B cell (primary cell): ENCODE data around the gene PC. TPM values are rescaled to one million over a fixed set of nuclear protein-coding genes. Genes with fewer than 3 reads are reported as not detected.

Experiments
- ATAC-seq: fragments of 200-7000 bp; cut with Tn5 transposase; one replicate; pipeline ENCODE4 v1.10.0; 2021; ENCODE audit warnings: low read depth, mild to moderate bottlenecking, moderate number of reproducible peaks, moderate library complexity
- CTCF ChIA-PET: fragments of 350-600 bp; sonication (Branson Sonifier 250); formaldehyde crosslinking; loops from one replicate; lab custom pipeline; 2021; ENCODE audit warnings: antibody characterized with exemption, inconsistent platforms; lab: Charles Lee
- POLR2A ChIA-PET: fragments of 350-600 bp; sonication (Branson Sonifier 250); formaldehyde crosslinking; loops from one replicate; lab custom pipeline; 2021; ENCODE audit warnings: antibody characterized with exemption; lab: Charles Lee
- DNase-seq: peaks from one replicate; pipeline ENCODE4 v3.0.0; 2013
- H2AFZ ChIP-seq: 2 replicates; pipeline ENCODE4 v1.6.1; 2012; ENCODE audit warnings: mild to moderate bottlenecking, low read depth, low read length; ENCODE audit not compliant: insufficient read depth, poor library complexity, severe bottlenecking
- H3K27ac ChIP-seq, 2 donors: 1 replicate in 1 of 2; 2 replicates in 1 of 2; pipeline ENCODE4 v1.5.1; 2012 to 2013; ENCODE audit warnings: low read length in 2 of 2, mild to moderate bottlenecking in 2 of 2, moderate library complexity in 1 of 2
- H3K27me3 ChIP-seq, 4 experiments: fragments of 200-600 bp in 1 of 4; sonication (generic) in 1 of 4; replicated peaks in 1 of 4; 1 replicate in 2 of 4; 2 replicates in 2 of 4; pipeline versions ENCODE4 v1.6.1 to v1.7.0; 2013 to 2016; ENCODE audit warnings: low read length in 3 of 4, mild to moderate bottlenecking in 2 of 4, mixed read lengths in 1 of 4, moderate library complexity in 1 of 4; ENCODE audit not compliant: insufficient read depth in 4 of 4, control insufficient read depth in 3 of 4; ENCODE audit errors: control extremely low read depth in 1 of 4
- H3K36me3 ChIP-seq, 2 experiments: replicated peaks in 1 of 2; 1 replicate in 1 of 2; 2 replicates in 1 of 2; pipeline versions ENCODE4 v1.6.1 to v1.7.1; 2013; ENCODE audit warnings: low read length in 1 of 2; ENCODE audit not compliant: insufficient read depth in 2 of 2, control insufficient read depth in 1 of 2; ENCODE audit errors: control extremely low read depth in 1 of 2, extremely low read depth in 1 of 2
- H3K4me1 ChIP-seq, 2 donors: fragments of 200-600 bp in 1 of 2; sonication (generic) in 1 of 2; 1 replicate in 1 of 2; 2 replicates in 1 of 2; pipeline versions ENCODE4 v1.5.1 to v1.6.1; 2013 to 2017; ENCODE audit warnings: low read length in 2 of 2; ENCODE audit not compliant: control insufficient read depth in 2 of 2, insufficient read depth in 2 of 2
- H3K4me2 ChIP-seq: replicated peaks from 2 replicates; pipeline ENCODE3; 2012; ENCODE audit warnings: mild to moderate bottlenecking, low read depth, low read length; ENCODE audit not compliant: poor library complexity, severe bottlenecking
- H3K4me3 ChIP-seq, 5 experiments: fragments of 200-600 bp in 1 of 5; sonication (generic) in 1 of 5; 1 replicate in 3 of 5; 2 replicates in 2 of 5; pipeline versions ENCODE4 v1.5.1 to v1.7.0; 2011 to 2016; ENCODE audit warnings: low read length in 4 of 5, mild to moderate bottlenecking in 4 of 5, low read depth in 2 of 5, control low read depth in 1 of 5, moderate library complexity in 1 of 5; ENCODE audit not compliant: insufficient read depth in 1 of 5; ENCODE audit errors: control extremely low read depth in 1 of 5, extremely low read depth in 1 of 5
- H3K79me2 ChIP-seq: fragments of 200-600 bp; sonication (generic); one replicate; pipeline ENCODE4 v1.6.0; 2016; ENCODE audit warnings: low read length; ENCODE audit not compliant: control insufficient read depth, insufficient read depth
- H3K9ac ChIP-seq: fragments of 200-600 bp; sonication (generic); 2 replicates; pipeline ENCODE4 v1.6.1; 2017; ENCODE audit warnings: mild to moderate bottlenecking, low read length, moderate library complexity
- H3K9me3 ChIP-seq, 3 donors: one replicate each; pipeline versions ENCODE4 v1.6.1 to v1.7.1; 2013; ENCODE audit warnings: low read length in 2 of 3; ENCODE audit not compliant: control insufficient read depth in 2 of 3, insufficient read depth in 1 of 3; ENCODE audit errors: control extremely low read depth in 1 of 3
- H4K20me1 ChIP-seq: 2 replicates; pipeline ENCODE4 v1.6.0; 2012; ENCODE audit warnings: mild to moderate bottlenecking, low read length; ENCODE audit not compliant: insufficient read depth, control insufficient read depth, poor library complexity, severe bottlenecking
- H3K27ac Mint-ChIP-seq: one replicate; pipeline ENCODE4 v1.8.0; 2021; ENCODE audit warnings: mixed read lengths
- H3K27me3 Mint-ChIP-seq: one replicate; pipeline ENCODE4 v1.8.0; 2021; ENCODE audit warnings: mixed read lengths
- H3K4me1 Mint-ChIP-seq: one replicate; pipeline ENCODE4 v1.8.0; 2021; ENCODE audit warnings: mixed read lengths
- H3K4me3 Mint-ChIP-seq: one replicate; pipeline ENCODE4 v1.8.0; 2021; ENCODE audit warnings: mixed read lengths
- H3K9me3 Mint-ChIP-seq: one replicate; pipeline ENCODE4 v1.8.0; 2022; ENCODE audit warnings: mixed read lengths; ENCODE audit not compliant: insufficient read depth
- EZH2 ChIP-seq: IDR thresholded peaks from 2 replicates; pipeline ENCODE4 v1.6.1; 2012; ENCODE audit warnings: borderline replicate concordance, low read depth, mild to moderate bottlenecking, moderate library complexity, low read length; ENCODE audit not compliant: insufficient read depth, poor library complexity, severe bottlenecking
- WGBS: methylation state at CpG from one replicate; pipeline ENCODE4 v1.1.5; 2013; ENCODE audit warnings: missing lambda C conversion rate; ENCODE audit not compliant: insufficient coverage; 5-methylcytosine and 5-hydroxymethylcytosine counted together
- intact Hi-C: fragments of 100-400 bp; cut with micrococcal nuclease; formaldehyde crosslinking; loops from one replicate; pipeline ENCODE4 v1.10.0; 2022
- polyA plus RNA-seq: library from polyadenylated mRNA; depleted of rRNA; stranded (reverse); fragments of >200 nt; gene quantifications from 2 replicates; pipeline ENCODE4 v1.2.3, GENCODE V29; 2012
- total RNA-seq, 2 donors: library from RNA; stranded (reverse); fragments of 120-200 nt in 1 of 2; gene quantifications; 1 replicate in 1 of 2; 2 replicates in 1 of 2; pipeline versions ENCODE4 v1.2.3 to v1.2.4, GENCODE V29; 2013 to 2022
- TF ChIP-seq, protein P1 (sequence below): fragments of 200-600 bp; IDR thresholded peaks from one replicate; pipeline ENCODE4 v1.8.0; 2022; ENCODE audit warnings: antibody characterized with exemption, mild to moderate bottlenecking

PC gene
- total and polyA plus RNA-seq, 2 donors (not counting 1 experiment from before 2014, with no cell fraction given) = 1.5 to 4.4 TPM

- H3K27me3 ChIP-seq = peaks cover 0 to 2% (median 0%) of the 10 kb centered on the region in 4 experiments
- 84% methylated on average over 11 of the region's 11 CpGs for WGBS
- H3K27me3 Mint-ChIP-seq = peaks cover 6% of the 10 kb centered on the region
- POLR2A ChIA-PET = no interaction called here
- intact Hi-C loops = no loop called here
- H3K4me1 Mint-ChIP-seq = no peaks in the 10 kb centered on the region
- no peak overlapping the region for H3K9ac ChIP-seq
- DNase-seq (no peak), ATAC-seq (no peak)
- H3K4me1 ChIP-seq = no peaks in the 10 kb centered on the region
- CTCF ChIA-PET = interaction anchor here (0.7 to 3.0 kb wide), 3 partner anchors 52 to 190 kb away, joined by 3 to 10 read pairs (median 4); no protein-coding TSS in a partner anchor
- H3K4me2 ChIP-seq = no peak overlapping the region
- no peaks in the 10 kb centered on the region for H4K20me1 ChIP-seq
- no peak overlapping the region for H3K4me3 ChIP-seq
- TF ChIP-seq EZH2 = no peak
- TF ChIP-seq, protein P1, sequence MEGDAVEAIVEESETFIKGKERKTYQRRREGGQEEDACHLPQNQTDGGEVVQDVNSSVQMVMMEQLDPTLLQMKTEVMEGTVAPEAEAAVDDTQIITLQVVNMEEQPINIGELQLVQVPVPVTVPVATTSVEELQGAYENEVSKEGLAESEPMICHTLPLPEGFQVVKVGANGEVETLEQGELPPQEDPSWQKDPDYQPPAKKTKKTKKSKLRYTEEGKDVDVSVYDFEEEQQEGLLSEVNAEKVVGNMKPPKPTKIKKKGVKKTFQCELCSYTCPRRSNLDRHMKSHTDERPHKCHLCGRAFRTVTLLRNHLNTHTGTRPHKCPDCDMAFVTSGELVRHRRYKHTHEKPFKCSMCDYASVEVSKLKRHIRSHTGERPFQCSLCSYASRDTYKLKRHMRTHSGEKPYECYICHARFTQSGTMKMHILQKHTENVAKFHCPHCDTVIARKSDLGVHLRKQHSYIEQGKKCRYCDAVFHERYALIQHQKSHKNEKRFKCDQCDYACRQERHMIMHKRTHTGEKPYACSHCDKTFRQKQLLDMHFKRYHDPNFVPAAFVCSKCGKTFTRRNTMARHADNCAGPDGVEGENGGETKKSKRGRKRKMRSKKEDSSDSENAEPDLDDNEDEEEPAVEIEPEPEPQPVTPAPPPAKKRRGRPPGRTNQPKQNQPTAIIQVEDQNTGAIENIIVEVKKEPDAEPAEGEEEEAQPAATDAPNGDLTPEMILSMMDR = no peak
- no peaks in the 10 kb centered on the region for H3K36me3 ChIP-seq
- no peak overlapping the region for H3K4me3 Mint-ChIP-seq
- no peak overlapping the region for H3K27ac Mint-ChIP-seq
- no peak overlapping the region for H2AFZ ChIP-seq
- no peaks in the 10 kb centered on the region for H3K9me3 Mint-ChIP-seq
- no peaks in the 10 kb centered on the region for H3K9me3 ChIP-seq
- no peaks in the 10 kb centered on the region for H3K79me2 ChIP-seq
- no peak overlapping the region for H3K27ac ChIP-seq
Measured at GRCh38 chr11:66885950-66886440, 72.2 kb downstream of the PC start.

DNA sequence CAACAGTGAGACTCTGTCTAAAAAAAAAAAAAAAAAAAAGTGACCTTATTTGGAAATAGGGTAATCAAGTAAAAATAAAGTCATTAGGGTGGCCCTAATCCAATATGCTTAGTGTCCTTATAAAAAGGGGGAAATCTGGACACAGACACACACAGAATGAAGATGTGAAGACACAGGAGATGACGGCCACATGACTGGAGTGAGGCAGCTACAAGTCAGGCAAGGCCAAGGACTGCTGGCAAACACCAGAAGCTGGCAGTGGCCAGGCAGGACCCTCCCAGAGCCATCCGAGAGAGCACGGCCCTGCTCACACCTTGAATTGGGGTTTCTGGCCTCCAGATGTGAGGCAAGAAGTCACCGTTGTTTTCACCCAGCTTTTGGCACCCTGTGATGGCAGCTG, 72.7 kb downstream of the PC start:
- WGBS = 85% methylated on average over 3 of the region's 4 CpGs
- no peaks in the 10 kb centered on the region for H3K9me3 Mint-ChIP-seq
- TF ChIP-seq, protein P1 = no peak
- TF ChIP-seq EZH2 = no peak
- no peaks in the 10 kb centered on the region for H3K4me1 Mint-ChIP-seq
- Histone ChIP-seq H3K36me3 (no peaks in the 10 kb centered on the region), H3K4me2 (no peak overlapping the region), H2AFZ (no peak overlapping the region), H3K27me3 (peaks cover 0 to 2% (median 0%) of the 10 kb centered on the region in 4 experiments), H3K27ac (no peak overlapping the region), H3K9ac (no peak overlapping the region), H3K4me3 (no peak overlapping the region), H3K9me3 (no peaks in the 10 kb centered on the region), H3K4me1 (no peaks in the 10 kb centered on the region), H3K79me2 (no peaks in the 10 kb centered on the region), H4K20me1 (no peaks in the 10 kb centered on the region)
- ATAC-seq = no peak
- CTCF ChIA-PET = interaction anchor here (0.7 to 3.0 kb wide), 3 partner anchors 9 to 189 kb away, joined by 3 to 10 read pairs (median 4); no protein-coding TSS in a partner anchor
- POLR2A ChIA-PET = no interaction called here
- peaks cover 6% of the 10 kb centered on the region for H3K27me3 Mint-ChIP-seq
- no peak overlapping the region for H3K27ac Mint-ChIP-seq
- H3K4me3 Mint-ChIP-seq = no peak overlapping the region
- intact Hi-C loops = no loop called here
- DNase-seq = no peak
